ENCODE measurements around the gene NGLY1.

DNA sequence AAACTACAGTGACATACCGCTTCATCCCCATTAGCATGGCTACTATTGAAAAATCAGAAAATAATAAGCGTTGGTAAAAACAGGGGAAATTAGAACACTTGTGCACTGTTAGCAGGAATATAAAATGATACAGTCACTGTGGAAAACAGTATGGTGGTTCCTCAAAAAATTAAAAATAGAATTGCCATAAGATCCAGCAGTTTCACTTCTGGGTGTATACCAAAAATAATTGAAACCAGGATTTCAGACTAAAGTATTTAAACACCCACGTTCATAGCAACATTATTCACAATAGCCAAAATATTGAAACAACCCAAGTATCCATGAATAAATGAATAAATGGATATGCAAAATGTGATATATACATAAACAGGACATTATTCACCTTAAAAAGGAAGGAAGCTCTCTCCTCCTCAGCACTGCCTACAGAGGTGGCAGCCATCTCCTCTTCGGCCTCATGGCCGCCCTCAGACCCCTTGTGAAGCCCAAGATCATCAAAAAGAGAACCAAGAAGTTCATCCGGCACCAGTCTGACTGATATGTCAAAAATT is 34.1 kb downstream of the NGLY1 start:
- TF ChIP-seq, protein P1, sequence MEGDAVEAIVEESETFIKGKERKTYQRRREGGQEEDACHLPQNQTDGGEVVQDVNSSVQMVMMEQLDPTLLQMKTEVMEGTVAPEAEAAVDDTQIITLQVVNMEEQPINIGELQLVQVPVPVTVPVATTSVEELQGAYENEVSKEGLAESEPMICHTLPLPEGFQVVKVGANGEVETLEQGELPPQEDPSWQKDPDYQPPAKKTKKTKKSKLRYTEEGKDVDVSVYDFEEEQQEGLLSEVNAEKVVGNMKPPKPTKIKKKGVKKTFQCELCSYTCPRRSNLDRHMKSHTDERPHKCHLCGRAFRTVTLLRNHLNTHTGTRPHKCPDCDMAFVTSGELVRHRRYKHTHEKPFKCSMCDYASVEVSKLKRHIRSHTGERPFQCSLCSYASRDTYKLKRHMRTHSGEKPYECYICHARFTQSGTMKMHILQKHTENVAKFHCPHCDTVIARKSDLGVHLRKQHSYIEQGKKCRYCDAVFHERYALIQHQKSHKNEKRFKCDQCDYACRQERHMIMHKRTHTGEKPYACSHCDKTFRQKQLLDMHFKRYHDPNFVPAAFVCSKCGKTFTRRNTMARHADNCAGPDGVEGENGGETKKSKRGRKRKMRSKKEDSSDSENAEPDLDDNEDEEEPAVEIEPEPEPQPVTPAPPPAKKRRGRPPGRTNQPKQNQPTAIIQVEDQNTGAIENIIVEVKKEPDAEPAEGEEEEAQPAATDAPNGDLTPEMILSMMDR (conservative IDR thresholded peaks at IDR 0.05; ENCODE audit: low read depth, low read length), result no peak
- TF ChIP-seq, protein P2, sequence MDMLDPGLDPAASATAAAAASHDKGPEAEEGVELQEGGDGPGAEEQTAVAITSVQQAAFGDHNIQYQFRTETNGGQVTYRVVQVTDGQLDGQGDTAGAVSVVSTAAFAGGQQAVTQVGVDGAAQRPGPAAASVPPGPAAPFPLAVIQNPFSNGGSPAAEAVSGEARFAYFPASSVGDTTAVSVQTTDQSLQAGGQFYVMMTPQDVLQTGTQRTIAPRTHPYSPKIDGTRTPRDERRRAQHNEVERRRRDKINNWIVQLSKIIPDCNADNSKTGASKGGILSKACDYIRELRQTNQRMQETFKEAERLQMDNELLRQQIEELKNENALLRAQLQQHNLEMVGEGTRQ (IDR thresholded peaks at IDR 0.05; ENCODE audit: low read depth, low read length), result no peak
